Neural cell (in vitro differentiated cells): ENCODE data around the gene MAP4K3. TPM values are rescaled to one million over a fixed set of nuclear protein-coding genes. Genes with fewer than 3 reads are reported as not detected.

Source experiments
- H2AFZ ChIP-seq: fragments of 200-600, 300-800 bp; sonication (generic), shearing (Covaris generic); 2 replicates; pipeline ENCODE4 v1.6.0; 2014; ENCODE audit warnings: low read depth, mild to moderate bottlenecking, antibody characterized with exemption, low read length, moderate library complexity
- H3F3A ChIP-seq: fragments of 200-600 bp; shearing (Covaris generic); 2 replicates; pipeline ENCODE4 v1.6.1; 2016; ENCODE audit warnings: mild to moderate bottlenecking, moderate library complexity, mixed read lengths, antibody characterized with exemption, low read length; ENCODE audit not compliant: insufficient read depth, poor library complexity, severe bottlenecking
- H3K27ac ChIP-seq: fragments of 200-600, 300-800 bp; sonication (generic), shearing (Covaris generic); 2 replicates; pipeline ENCODE4 v1.5.1; 2014; ENCODE audit warnings: mild to moderate bottlenecking, low read length, moderate library complexity
- H3K27me3 ChIP-seq: fragments of 300-800, 200-600 bp; sonication (generic), shearing (Covaris generic); 2 replicates; pipeline ENCODE4 v1.6.0; 2014; ENCODE audit warnings: mild to moderate bottlenecking, low read depth, low read length, moderate library complexity; ENCODE audit not compliant: insufficient read depth
- H3K36me3 ChIP-seq: fragments of 300-800, 200-600 bp; sonication (generic), shearing (Covaris generic); 2 replicates; pipeline ENCODE4 v1.5.1; 2014; ENCODE audit warnings: mild to moderate bottlenecking, antibody characterized with exemption, low read length, moderate library complexity; ENCODE audit not compliant: insufficient read depth
- H3K4me2 ChIP-seq: fragments of 300-800, 200-600 bp; sonication (generic), shearing (Covaris generic); 2 replicates; pipeline ENCODE4 v1.6.0; 2014; ENCODE audit warnings: mild to moderate bottlenecking, low read length
- H3K4me3 ChIP-seq: fragments of 300-800, 200-600 bp; sonication (generic), shearing (Covaris generic); 2 replicates; pipeline ENCODE4 v1.5.1; 2014; ENCODE audit warnings: mild to moderate bottlenecking, low read length, moderate library complexity
- H3K79me2 ChIP-seq: fragments of 200-600 bp; shearing (Covaris generic); replicated peaks from 2 replicates; pipeline ENCODE4 v1.6.0; 2014; ENCODE audit warnings: mild to moderate bottlenecking, low read length, moderate library complexity; ENCODE audit not compliant: insufficient read depth
- H3K9ac ChIP-seq: fragments of 300-800, 200-600 bp; sonication (generic), shearing (Covaris generic); 2 replicates; pipeline ENCODE4 v1.6.1; 2016; ENCODE audit warnings: mild to moderate bottlenecking, low read length, mixed read lengths
- H3K9me2 ChIP-seq: fragments of 200-600 bp; shearing (Covaris generic); 2 replicates; pipeline ENCODE4 v1.6.1; 2016; ENCODE audit warnings: mild to moderate bottlenecking, low read length, mixed read lengths; ENCODE audit not compliant: insufficient read depth
- H3K9me3 ChIP-seq: fragments of 200-600, 300-800 bp; sonication (generic), shearing (Covaris generic); 2 replicates; pipeline ENCODE4 v1.6.1; 2016; ENCODE audit warnings: mild to moderate bottlenecking, mixed run types, low read length, moderate library complexity, mixed read lengths
- H4K20me1 ChIP-seq: fragments of 200-600 bp; shearing (Covaris generic); 2 replicates; pipeline ENCODE4 v1.6.1; 2016; ENCODE audit warnings: mild to moderate bottlenecking, mixed run types; ENCODE audit not compliant: insufficient read depth
- EP300 ChIP-seq: fragments of 450-650 bp; conservative IDR thresholded peaks from 2 replicates; pipeline ENCODE4 v1.6.1; 2014; ENCODE audit warnings: antibody characterized with exemption, mild to moderate bottlenecking, moderate library complexity; ENCODE audit not compliant: poor library complexity, severe bottlenecking
- EZH2 ChIP-seq: fragments of 200-600, 300-800 bp; shearing (Covaris generic), sonication (generic); IDR thresholded peaks from 2 replicates; pipeline ENCODE4 v1.6.1; 2014; ENCODE audit warnings: antibody characterized with exemption, low read length, borderline replicate concordance, mild to moderate bottlenecking; ENCODE audit not compliant: insufficient read depth, poor library complexity, severe bottlenecking
- MXI1 ChIP-seq: fragments of 450-650 bp; conservative IDR thresholded peaks from 2 replicates; pipeline ENCODE4 v1.6.1; 2014; ENCODE audit warnings: antibody characterized with exemption, mild to moderate bottlenecking; ENCODE audit not compliant: poor library complexity, severe bottlenecking
- POLR2AphosphoS5 ChIP-seq: IDR thresholded peaks from 2 replicates; pipeline ENCODE4 v1.6.1; 2012
- RAD21 ChIP-seq: fragments of 450-650 bp; conservative IDR thresholded peaks from 2 replicates; pipeline ENCODE4 v1.6.1; 2014; ENCODE audit warnings: antibody characterized with exemption, mild to moderate bottlenecking, moderate library complexity
- SMC3 ChIP-seq: fragments of 450-650 bp; conservative IDR thresholded peaks from 2 replicates; pipeline ENCODE4 v1.6.1; 2014; ENCODE audit warnings: antibody characterized with exemption, mild to moderate bottlenecking, moderate library complexity; ENCODE audit not compliant: poor library complexity
- TAF1 ChIP-seq: IDR thresholded peaks from 2 replicates; pipeline ENCODE4 v1.6.1; 2012; ENCODE audit warnings: low read depth
- polyA plus RNA-seq: library from polyadenylated mRNA; depleted of rRNA; stranded (reverse); fragments of >200 nt; gene quantifications from 2 replicates; pipeline ENCODE4 v1.2.3, GENCODE V29; 2014
- TF ChIP-seq, protein P1 (sequence below): IDR thresholded peaks from 2 replicates; pipeline ENCODE4 v1.6.1; 2012; ENCODE audit warnings: borderline replicate concordance
- TF ChIP-seq, protein P2 (sequence below): fragments of 450-650 bp; IDR thresholded peaks from 2 replicates; pipeline ENCODE4 v1.5.1; 2014; ENCODE audit warnings: antibody characterized with exemption, mild to moderate bottlenecking, moderate library complexity; ENCODE audit not compliant: poor library complexity, severe bottlenecking

Gene MAP4K3
- polyA plus RNA-seq, 1 donor from 2014 or later: 105 TPM

DNA sequence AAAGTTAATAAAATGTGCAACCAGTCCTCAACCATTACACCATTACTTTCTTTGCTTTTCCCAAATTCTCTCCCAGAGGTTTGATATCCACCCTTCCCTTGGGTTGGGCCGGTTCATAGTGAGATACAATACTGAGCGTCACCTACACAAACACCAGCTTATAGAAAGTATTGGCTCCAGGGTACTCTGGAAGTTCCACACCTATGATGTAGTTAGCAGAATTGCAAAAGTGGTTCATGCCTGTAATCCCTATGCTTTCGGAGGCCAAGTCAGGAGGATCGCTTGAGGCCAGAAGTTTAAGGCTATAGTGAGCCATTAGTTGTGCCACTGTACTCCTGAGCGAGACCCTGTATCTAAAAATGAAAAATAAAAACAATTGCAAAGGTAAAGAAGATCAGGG lies 15.3 kb upstream of the MAP4K3 start:
- H3K79me2 ChIP-seq: no peaks in the 10 kb centered on the region
- no peak overlapping the region for H3K9ac ChIP-seq
- no peak overlapping the region for H2AFZ ChIP-seq
- H3K9me3 ChIP-seq: no peaks in the 10 kb centered on the region
- H3K4me2 ChIP-seq: no peak overlapping the region
- no peaks in the 10 kb centered on the region for H3K9me2 ChIP-seq
- H3K27me3 ChIP-seq: no peaks in the 10 kb centered on the region
- no peaks in the 10 kb centered on the region for H3K36me3 ChIP-seq
- TF ChIP-seq EP300 (no peak), EZH2 (no peak), RAD21 (no peak), MXI1 (no peak), TAF1 (no peak), SMC3 (no peak), POLR2AphosphoS5 (no peak)
- TF ChIP-seq, protein P1, sequence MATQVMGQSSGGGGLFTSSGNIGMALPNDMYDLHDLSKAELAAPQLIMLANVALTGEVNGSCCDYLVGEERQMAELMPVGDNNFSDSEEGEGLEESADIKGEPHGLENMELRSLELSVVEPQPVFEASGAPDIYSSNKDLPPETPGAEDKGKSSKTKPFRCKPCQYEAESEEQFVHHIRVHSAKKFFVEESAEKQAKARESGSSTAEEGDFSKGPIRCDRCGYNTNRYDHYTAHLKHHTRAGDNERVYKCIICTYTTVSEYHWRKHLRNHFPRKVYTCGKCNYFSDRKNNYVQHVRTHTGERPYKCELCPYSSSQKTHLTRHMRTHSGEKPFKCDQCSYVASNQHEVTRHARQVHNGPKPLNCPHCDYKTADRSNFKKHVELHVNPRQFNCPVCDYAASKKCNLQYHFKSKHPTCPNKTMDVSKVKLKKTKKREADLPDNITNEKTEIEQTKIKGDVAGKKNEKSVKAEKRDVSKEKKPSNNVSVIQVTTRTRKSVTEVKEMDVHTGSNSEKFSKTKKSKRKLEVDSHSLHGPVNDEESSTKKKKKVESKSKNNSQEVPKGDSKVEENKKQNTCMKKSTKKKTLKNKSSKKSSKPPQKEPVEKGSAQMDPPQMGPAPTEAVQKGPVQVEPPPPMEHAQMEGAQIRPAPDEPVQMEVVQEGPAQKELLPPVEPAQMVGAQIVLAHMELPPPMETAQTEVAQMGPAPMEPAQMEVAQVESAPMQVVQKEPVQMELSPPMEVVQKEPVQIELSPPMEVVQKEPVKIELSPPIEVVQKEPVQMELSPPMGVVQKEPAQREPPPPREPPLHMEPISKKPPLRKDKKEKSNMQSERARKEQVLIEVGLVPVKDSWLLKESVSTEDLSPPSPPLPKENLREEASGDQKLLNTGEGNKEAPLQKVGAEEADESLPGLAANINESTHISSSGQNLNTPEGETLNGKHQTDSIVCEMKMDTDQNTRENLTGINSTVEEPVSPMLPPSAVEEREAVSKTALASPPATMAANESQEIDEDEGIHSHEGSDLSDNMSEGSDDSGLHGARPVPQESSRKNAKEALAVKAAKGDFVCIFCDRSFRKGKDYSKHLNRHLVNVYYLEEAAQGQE: no peak
- TF ChIP-seq, protein P2, sequence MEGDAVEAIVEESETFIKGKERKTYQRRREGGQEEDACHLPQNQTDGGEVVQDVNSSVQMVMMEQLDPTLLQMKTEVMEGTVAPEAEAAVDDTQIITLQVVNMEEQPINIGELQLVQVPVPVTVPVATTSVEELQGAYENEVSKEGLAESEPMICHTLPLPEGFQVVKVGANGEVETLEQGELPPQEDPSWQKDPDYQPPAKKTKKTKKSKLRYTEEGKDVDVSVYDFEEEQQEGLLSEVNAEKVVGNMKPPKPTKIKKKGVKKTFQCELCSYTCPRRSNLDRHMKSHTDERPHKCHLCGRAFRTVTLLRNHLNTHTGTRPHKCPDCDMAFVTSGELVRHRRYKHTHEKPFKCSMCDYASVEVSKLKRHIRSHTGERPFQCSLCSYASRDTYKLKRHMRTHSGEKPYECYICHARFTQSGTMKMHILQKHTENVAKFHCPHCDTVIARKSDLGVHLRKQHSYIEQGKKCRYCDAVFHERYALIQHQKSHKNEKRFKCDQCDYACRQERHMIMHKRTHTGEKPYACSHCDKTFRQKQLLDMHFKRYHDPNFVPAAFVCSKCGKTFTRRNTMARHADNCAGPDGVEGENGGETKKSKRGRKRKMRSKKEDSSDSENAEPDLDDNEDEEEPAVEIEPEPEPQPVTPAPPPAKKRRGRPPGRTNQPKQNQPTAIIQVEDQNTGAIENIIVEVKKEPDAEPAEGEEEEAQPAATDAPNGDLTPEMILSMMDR: no peak
- H3F3A ChIP-seq: no peaks in the 10 kb centered on the region
- H3K4me3 ChIP-seq: no peak overlapping the region
- H3K27ac ChIP-seq: no peak overlapping the region
- H4K20me1 ChIP-seq: no peaks in the 10 kb centered on the region

DNA sequence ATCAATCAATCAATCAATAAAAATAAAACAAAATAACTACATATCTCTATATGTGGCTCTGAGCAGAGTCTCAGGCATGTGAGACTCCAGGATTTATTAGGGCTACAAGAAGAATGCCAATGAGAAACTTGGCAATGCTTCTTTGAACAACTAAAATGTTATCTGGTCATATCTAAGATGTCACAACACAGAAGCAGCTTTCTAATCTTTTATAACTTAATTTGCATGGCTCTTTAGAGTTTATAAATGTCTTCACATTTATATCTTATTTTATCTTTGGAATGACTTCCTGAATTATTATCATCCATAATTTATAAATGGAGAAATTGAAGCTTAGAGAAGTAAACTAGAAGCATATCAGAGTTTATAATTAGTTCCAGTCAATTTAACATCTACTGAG lies 14.9 kb upstream of the MAP4K3 start:
- Histone ChIP-seq H3K27ac (no peak overlapping the region), H3K4me3 (no peak overlapping the region)

DNA sequence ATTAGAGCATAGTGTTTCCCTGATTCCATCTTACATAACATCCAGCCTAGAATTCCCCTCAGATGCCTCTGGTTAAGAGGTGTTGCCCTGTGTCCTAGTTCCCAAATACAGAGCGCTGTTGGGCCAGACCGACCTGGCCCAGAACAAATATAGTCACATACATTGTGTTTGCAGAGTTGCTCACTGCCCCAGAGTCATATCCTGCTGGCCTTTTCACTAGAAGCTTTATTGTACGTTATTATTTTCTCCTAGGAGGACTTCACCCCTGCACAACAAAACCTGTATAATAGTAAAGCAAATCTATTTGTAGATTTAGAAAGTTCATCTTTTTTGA lies 11.1 kb upstream of the MAP4K3 start:
- Histone ChIP-seq H3K27me3 (no peaks in the 10 kb centered on the region), H2AFZ (no peak overlapping the region), H3F3A (no peaks in the 10 kb centered on the region), H3K4me2 (no peak overlapping the region), H3K9me2 (no peaks in the 10 kb centered on the region), H3K9ac (no peak overlapping the region), H4K20me1 (no peaks in the 10 kb centered on the region), H3K27ac (no peak overlapping the region), H3K79me2 (no peaks in the 10 kb centered on the region), H3K36me3 (no peaks in the 10 kb centered on the region), H3K4me3 (no peak overlapping the region), H3K9me3 (no peaks in the 10 kb centered on the region)
- no peak for TF ChIP-seq EP300
- no peak for TF ChIP-seq MXI1
- no peak for TF ChIP-seq SMC3
- TF ChIP-seq EZH2: no peak

More for the DNA sequence above, 14.9 kb upstream of the MAP4K3 start:
- Histone ChIP-seq H3K79me2 (no peaks in the 10 kb centered on the region), H3K27me3 (no peaks in the 10 kb centered on the region), H3F3A (no peaks in the 10 kb centered on the region), H3K36me3 (no peaks in the 10 kb centered on the region), H3K9me2 (no peaks in the 10 kb centered on the region), H3K9me3 (no peaks in the 10 kb centered on the region), H3K9ac (no peak overlapping the region), H2AFZ (no peak overlapping the region), H3K4me2 (no peak overlapping the region), H4K20me1 (no peaks in the 10 kb centered on the region)
- TF ChIP-seq RAD21: no peak
